NCI-H1417 treated with DMSO at 0.1 percent for 48 hours (cell line): ENCODE results near the gene PRKAG2.
"Not testable (repeated sequence)": the region's sequence is repeated elsewhere in the genome, so short reads cannot be mapped to it uniquely, and the experiment has no call there.

Experiments
- DNase-seq: peaks from one replicate; lab custom pipeline; 2025; lab: John Stamatoyannopoulos, UW

PRKAG2 gene

DNA sequence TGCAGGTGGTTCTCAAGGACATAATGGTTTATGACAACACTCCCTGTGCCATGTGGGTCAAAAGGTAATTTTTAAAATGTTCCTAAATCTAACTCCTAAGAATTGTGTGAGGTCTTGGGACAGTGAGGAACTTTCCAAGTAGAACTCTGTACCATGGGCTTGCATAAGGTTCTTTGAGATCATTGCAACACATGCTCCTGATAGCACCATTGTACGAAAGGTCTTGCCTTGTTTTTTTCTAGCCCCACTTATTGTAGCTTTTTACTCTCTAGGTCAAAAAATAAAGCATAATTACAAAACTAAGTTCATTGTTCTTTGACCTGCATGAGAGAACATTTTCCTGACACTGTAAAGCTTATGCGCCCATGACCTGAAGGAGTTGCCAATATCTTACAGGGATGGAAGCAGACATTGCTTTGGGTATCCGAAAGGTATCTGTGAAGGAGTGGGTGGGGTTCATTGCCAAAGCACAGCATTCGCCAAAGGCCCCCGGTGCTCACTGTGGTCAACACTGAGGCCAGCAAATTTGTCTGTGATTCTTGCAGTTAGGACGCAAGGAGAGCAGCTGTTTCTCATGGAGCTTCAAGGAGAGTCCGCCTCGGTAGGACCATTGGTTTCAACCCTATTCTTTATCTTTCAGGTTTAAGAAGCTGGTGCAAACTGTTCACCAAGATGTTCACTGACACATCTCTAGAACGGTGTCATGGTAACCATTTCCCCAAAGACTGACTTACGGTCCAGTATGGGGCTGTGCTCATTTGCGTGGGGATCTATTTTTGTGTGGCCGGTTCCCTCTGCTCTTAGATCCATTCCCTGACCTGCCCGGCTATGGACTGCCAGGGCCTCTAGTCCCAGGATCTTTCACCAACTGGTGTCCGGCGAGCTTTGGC lies 7.6 kb upstream of the PRKAG2 start:
- DNase-seq, result no peak

DNA sequence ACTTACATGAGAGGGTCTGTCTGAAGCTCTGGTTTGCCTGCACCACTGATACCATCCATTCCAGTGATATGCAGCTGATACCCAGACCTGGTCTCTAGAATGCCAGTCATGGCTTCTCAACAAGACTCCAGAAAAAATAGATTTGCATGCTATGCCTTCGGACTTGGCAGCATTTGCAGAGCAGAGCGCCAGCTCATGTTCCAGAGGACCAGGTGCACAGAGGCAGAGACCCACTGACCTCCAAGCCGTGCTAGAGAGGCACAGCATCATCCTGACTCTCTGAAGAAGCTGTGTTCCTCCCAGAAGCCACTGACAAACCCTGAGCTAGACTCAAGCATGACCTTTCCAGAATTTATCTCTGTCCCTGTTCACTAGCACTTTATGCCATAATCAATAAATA lies 6.9 kb upstream of the PRKAG2 start:
- no peak for DNase-seq

DNA sequence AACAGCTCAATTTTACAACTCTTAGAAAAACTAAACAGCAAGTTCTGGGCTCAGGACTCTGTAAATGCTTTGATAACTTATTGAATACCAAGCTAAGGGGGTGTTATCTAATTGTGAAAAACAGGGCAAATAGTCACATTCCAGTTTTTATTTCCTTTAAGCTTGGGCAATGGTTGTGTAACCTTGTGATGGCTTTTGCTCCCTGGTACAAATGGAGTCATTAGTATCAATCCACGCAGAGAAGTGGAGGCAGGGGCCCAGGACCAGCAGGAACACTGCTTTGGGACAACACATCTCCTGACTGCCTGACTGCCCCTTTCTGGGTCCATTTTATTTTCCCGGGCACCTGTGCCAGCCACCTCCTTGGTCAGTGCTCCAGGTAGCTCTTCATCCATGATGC lies 5.8 kb upstream of the PRKAG2 start:
- no peak for DNase-seq

- DNase-seq, result no peak
Measured at GRCh38 chr7:151880688-151881087, 3.8 kb upstream of the PRKAG2 start.

GRCh38 chr7:151877911-151878835 lies 1.3 kb upstream of the PRKAG2 start:
- DNase-seq, result no peak

DNA sequence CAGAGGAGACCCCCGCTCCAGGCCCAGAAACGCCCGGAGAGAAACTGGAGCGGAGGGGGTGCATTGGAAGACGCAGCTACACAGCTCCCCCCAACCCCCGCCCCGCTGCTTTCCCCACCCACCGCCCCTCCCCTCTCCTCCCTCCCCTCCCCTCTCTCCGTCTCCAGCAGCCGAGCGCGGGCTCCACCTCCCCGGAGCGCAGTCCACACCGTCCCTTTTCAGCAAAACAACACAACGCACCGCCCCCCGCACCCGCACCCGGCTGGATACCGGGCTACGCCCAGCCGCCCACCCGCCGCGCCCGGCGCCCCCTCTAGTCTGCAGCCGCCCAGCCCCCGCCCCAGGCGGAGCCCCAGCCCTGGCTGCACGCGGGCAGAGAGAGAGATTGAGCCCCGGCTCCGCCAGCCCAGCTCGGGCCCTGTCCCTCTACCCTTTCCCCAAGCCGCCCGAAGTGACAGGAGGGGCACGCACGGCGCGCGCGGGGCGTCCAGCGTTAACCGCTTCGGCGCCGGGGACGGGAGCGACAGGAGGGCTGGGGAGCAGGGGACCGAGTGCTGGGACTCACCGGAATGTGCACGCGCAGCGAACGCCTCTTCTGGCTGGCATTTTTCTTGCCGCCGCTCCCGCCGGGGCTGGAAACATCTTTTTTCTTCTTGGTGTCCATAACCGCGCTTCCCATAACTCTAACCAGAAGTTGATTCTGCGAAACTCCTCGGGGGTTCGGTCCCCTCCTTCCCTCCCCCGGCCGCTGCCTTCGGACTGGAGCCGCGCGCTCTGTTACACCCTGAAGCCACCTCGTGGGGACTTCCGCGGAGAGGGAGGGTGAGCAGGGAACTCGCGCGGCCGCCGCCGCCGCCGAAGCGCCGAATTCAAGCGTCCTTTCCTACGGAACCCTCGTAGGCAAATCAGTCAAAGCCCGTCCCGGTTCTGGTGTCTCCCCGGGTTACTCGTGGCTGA lies 695 bp downstream of the PRKAG2 start:
- DNase-seq, result no peak

DNA sequence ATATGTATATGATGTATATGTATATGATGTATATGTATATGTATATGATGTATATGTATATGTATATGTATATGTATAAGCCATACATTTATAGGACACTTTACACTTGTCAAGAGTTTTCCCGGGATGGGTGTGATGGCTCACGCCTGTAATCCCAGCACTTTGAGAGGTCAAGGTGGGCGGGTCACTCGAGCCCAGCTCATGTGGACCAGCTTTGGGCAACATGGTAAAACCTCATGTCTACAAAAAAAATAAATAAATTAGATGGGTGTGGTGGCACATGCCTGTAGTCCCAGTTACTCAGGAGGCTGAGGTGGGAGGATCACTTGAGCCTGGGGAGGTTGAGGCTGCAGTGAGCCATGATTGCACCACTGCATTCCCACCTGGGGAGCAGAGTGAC lies 2.4 kb downstream of the PRKAG2 start:
- DNase-seq, result not testable (repeated sequence)

- no peak for DNase-seq
Measured at GRCh38 chr7:151873402-151873965, 3.4 kb downstream of the PRKAG2 start.

DNA sequence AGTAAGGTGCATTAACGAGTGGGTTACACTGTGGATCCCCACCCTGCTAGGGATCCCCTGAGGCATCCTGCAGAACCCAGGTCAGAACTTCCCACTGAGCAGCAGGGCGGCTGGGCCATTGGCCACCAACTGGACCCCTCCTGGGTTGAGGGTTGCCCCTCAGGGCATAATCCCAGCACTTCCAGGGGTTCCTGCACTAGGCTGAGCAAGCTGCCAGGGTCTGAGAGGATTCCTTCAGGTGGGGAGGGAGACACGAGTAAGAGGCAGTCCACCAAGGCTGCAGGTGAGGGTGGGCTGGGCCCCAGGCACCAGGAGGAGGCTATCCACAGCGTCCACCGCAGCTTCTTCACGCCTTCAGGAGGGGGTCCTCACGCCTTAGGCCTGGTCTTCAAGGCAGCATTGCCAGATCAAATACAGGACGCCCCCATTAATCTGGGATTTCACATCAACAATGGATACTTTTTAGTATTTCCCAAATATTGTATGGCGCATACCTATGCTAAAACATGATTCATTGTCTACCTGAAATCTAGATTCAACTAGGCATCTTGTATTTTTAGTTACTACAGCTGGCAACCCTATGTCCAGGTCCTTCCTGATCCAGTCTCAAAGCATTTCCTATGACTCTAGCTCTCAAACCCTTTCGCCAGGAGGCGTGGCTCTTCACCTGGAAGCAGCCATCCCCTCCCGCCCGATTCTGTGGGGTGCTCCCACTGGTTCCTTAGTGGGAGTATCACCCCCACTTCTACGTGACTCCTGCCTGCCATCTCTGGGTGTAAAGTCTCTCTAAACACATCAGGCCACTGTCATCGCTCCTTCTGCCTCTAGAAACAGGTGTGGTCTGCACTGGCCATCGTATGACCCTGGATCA lies 4.1 kb downstream of the PRKAG2 start:
- no peak for DNase-seq

- no peak for DNase-seq
Measured at GRCh38 chr7:151871904-151872303, 5.0 kb downstream of the PRKAG2 start.

GRCh38 chr7:151871189-151871735 lies 5.7 kb downstream of the PRKAG2 start:
- DNase-seq, result no peak

GRCh38 chr7:151869968-151870918 lies 6.7 kb downstream of the PRKAG2 start:
- no peak for DNase-seq

- DNase-seq, result no peak
Measured at GRCh38 chr7:151869455-151869854, 7.5 kb downstream of the PRKAG2 start.

DNA sequence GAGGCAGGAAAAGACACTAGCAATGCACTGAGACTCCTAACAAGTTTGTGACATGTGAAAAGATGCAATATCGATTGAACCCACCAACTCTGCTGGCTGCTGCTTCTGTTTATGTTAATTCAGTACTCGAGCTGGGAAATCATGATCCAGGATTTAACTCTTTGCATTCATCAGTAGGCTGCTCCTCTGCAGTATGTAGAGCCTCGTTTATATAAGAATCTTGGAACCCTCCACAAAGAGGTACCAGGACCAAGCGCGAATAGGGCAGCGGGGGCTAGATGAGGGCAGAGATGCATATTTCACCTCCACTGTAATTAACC lies 7.8 kb downstream of the PRKAG2 start:
- DNase-seq, result no peak

DNA sequence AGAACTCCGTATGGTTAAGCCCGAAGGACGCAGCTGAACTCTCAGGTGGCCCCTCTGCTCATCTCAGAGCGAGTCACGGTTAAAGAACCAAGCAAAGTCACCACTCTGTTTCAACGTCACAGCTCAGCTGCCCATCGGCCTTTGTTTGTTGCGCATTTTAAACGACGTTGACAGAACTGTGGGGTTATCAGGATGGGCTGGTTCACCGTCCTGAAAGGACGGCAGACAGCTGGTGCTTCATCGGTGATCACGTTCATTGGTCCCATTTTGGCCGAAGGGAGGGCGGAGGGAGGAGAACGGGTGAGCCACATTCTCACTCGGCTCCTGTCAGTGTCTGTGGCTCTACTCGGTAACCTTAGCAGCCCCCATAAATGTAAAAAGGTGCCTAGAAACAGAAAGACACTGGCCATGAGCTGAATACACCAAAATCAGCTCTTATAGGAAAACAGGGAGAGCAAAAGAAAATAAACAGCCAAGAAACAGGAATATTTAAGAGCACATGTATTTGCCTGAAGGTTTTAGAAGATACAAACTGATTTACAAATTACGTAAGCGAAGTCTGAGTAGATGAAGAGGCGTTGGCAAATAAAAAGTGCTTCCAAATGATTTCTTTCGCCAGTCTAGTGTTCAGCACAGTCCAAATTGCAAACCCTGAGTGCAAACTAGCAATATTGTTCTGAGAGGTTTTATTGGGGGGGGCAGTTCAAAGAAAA lies 8.4 kb downstream of the PRKAG2 start:
- no peak for DNase-seq

- DNase-seq, result no peak
Measured at GRCh38 chr7:151867912-151868311, 9.0 kb downstream of the PRKAG2 start.

DNA sequence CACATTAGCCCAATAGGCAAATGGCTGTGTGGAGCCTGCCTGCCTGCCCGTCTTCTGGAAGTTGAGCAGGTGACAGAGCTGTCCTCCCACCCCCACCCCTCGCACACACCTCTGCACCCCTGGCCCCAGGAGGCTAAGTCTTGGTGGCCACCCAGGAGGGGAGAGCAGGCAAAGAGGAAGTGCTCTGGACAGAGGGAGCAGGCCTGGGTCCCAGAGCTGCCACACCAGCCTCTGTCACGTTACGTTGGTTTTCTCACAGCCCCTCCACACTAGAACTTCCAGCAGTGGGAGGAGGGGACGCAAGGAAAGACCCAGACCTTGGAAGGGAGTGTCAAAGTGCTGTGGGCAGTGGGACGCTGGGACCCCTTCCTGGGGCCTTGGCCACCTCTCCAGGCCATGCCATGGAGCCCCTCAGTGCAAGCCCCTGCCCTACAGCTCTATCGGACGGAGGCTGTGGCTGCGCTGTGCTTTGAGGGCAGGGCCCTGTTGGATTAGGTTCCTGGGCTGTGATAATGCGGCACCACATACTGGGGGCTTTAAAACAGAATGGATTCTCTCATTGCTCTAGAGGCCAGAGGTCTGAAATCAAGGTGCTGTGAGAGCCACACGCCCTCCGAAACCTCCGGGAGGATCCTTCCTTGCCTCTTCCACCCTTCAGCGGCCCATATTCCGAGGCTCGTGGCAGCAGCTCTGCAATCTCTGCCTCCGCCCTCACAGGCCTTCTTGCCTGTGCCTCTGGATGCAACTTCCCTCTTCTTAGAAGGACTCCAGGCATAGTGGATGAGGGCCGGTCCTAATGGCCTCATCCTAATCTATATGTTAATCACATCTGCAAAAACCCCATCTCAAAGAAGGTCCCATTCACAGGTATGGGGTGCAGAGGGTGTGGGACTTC lies 9.9 kb downstream of the PRKAG2 start:
- DNase-seq, result no peak
